IPS-11a (cell line): ENCODE data around the gene XYLT1.
"Not testable (repeated sequence)": the region's sequence is repeated elsewhere in the genome, so short reads cannot be mapped to it uniquely, and the experiment has no call there.

ENCODE experiments used
- H3K4me3 ChIP-seq: one replicate; pipeline ENCODE4 v1.5.1; 2013; ENCODE audit warnings: low read depth, low read length, control low read depth

Gene XYLT1

GRCh38 chr16:17313793-17314547 lies 156.8 kb downstream of the XYLT1 start:
- no peak overlapping the region for H3K4me3 ChIP-seq

DNA sequence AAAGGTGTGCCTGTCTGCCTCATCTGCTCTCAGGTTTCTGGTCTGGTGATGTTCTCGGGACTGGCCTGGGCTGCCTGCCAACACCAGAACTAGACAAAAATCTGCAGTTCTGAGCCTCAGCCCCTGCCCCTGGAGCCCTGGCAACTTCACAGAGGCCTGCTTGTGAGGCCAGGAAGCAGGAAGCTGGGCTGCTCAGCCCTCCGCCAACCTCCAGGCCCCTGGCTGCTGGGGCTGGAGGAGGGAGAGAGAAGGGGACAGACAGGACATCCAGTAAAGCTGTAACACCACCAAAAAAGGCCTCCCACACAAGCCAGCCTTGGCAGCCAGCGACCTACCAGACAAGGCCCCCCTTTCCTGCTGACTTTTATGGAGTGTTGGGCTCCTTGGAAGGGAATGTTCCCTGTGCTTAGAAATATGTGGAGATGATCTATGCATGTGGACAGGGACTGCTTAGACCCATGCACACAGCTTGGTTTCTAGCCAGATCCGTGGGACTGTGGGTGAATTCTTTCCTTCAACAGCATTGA lies 157.6 kb downstream of the XYLT1 start:
- no peak overlapping the region for H3K4me3 ChIP-seq

DNA sequence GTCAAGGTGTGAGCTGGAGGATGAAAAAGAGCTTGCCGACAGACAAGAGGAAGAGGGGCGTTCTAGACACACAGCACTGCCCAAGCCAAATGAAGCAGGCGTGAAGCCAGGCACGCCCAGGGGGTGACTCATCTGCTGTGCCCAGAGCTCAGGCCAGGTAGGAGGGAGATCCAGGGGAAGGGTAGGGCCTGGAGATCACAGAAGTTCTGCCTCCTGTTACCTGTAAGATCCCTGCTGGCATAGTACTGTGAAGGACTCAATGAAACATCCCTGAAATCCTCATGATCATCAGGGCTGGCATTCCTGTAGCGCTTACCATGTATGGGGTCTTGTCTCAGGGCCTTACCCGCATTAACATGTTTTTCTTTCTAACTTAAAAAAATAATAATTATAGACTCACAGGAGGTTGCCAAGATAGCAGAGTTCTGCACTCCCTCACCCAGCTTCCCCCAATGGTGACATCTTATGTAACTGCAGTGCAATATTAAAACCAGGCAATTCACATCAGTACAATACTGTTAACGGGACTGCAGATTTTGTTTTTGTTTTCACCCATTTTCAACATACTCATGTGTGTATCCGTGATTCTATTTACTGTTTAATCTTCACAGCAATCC lies 158.6 kb downstream of the XYLT1 start:
- no peak overlapping the region for H3K4me3 ChIP-seq

DNA sequence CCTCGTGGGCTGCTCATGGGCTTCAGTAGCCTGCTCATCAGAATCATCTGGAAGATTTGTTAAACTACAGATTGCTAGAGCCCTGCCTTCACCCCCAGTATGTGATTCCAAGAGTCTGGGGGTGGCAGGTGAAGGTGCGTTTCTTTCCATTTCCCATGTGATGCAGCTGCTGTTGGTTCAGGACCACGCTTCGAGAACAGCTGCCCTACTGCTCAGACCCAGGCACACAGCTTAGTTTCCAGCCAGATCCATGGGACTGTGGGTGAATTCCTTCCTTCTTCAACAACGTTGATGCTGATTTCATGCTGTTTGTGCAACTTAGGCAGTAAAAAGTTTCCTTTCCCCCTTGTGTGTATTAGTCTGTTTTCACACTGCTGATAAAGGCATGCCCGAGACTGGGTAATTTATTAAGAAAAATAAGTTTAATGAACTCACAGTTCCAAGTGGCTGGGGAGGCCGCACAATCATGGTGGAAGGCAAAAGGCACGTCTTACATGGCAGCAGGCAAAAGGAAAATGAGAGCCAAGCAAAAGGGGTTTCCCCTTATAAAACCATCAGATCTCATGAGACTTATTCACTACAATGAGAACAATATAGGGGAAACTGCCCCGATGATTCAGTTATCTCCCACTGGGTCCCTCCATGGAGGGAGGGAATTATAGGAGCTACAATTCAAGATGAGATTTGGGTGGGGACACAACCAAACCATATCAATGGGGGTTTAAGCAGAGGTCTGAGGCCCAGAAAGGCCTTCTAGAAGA lies 159.2 kb downstream of the XYLT1 start:
- no peak overlapping the region for H3K4me3 ChIP-seq

DNA sequence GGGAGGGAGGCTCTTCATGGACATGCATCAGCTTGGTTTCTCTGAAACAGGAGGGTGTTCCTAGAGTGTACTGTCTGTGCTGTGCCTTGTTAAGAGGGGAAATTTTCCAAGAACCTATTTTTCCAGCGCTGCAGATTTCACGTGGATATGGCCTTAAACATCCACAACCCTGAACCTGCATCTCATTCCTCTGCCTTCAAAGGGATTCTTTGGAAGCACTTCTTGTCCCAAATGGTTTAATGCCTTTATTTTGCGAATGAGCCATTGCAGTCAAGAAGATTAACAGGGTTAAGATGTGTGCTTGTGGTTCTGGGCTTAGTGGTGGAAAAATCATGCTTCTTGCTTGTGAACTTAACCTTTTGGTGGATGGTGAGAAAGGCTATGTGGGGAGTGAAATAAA lies 161.2 kb downstream of the XYLT1 start:
- no peak overlapping the region for H3K4me3 ChIP-seq

- no peak overlapping the region for H3K4me3 ChIP-seq
Measured at GRCh38 chr16:17308186-17308585, 162.6 kb downstream of the XYLT1 start.

DNA sequence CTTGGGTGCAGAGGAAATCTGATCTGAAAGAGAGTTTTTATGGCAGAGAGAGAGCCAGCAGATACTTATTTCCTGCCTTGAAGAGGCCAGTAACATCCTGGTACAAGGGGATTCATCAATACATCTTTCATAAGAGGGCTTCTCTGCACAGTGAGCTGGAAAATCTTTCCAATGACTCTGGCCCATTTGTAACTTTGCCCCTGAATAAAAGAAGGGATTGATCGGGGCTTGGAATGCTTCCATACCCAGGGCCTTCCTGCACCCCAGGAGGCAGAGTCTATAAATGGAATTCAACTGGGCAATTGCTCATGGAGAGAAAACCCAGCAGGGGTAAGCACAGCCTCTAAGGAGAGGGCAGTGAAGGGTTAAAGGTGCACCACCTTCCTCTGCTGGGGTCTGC lies 163.3 kb downstream of the XYLT1 start:
- H3K4me3 ChIP-seq: no peak overlapping the region

GRCh38 chr16:17306745-17307144 lies 164.0 kb downstream of the XYLT1 start:
- H3K4me3 ChIP-seq: no peak overlapping the region

DNA sequence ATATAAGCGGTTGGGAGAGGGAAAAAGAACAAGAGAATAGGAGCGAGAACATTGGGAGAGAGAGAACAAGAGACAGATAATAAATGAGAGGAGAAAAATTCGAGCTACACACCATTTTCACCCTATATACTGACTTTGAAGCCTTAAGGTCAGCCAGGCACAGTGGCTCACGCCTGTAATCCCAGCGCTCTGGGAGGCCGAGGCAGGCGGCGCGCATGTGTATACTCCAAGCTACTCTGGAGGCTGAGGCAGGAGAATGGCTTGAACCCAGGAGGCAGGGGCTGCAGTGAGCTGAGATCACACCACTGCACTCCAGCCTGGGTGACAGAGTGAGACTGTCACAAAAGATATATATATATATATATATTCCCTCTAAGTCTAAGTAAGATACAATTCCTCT lies 164.5 kb downstream of the XYLT1 start:
- H3K4me3 ChIP-seq: not testable (repeated sequence)

DNA sequence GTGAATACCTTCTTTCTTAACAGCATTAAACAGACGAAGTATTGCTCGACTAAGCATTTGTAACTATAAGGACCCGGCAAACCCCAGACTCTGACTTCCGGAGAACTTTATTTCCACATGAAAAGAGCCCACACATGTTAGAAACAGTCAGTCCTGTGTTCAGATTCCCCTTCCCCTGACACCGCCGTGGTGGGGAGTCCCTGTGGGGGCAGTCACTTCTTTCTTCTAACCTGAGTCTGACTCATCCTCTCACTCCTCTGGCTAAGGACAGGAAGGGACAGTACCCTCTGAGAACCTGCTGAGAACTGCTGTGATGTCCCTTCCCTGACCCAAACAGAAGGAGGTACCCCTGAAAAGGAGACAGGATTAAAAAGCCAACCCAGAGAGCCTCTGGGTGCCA lies 165.1 kb downstream of the XYLT1 start:
- no peak overlapping the region for H3K4me3 ChIP-seq

DNA sequence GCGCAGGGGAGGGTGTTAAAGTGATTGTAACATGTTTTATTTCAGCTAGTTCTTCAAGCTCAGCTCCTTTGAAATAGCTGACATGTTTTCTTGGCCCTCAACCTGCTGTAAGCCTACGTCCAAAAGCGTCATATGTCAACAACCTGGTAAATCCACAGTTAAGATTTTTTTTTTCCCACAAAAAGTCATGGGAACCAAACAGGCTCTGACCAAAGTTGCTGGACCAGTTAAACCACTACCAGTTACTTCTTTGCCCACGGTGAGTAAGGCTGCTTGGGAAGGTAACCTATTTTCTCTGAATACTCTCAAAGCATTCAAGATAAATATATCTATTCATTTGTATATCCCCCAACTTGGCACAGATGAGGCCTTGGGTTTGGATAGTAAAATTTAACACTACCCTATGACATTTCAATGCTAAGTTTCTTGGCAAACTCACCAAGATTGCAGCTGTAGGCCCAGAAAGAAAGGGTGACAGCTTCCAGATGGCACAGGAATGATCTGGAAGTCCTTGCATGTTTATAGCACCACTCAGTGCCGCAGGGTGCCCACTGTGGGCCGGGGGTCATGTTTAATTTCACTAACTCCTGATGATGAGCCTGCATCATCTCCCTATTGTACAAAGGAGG lies 166.2 kb downstream of the XYLT1 start:
- no peak overlapping the region for H3K4me3 ChIP-seq

DNA sequence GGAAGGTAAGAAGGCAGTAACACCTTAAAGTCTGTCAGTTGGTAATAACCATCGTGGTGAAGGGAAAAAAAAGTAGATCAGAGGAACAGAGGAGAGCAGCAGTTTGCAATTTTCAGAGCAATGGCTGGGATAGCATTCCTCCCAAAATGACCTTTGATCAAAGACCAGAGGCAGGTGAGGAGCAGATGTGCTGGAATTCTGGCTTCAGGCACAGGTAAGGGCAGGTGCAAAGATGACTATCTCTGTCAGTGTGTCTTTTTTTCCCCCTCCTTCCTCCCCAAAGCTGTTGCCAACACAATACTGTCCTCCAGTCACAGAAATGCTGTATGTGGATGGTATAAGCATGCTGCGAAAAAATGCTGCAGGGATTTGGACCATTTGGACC lies 166.7 kb downstream of the XYLT1 start:
- H3K4me3 ChIP-seq: no peak overlapping the region

GRCh38 chr16:17303101-17303500 lies 167.7 kb downstream of the XYLT1 start:
- H3K4me3 ChIP-seq: no peak overlapping the region

DNA sequence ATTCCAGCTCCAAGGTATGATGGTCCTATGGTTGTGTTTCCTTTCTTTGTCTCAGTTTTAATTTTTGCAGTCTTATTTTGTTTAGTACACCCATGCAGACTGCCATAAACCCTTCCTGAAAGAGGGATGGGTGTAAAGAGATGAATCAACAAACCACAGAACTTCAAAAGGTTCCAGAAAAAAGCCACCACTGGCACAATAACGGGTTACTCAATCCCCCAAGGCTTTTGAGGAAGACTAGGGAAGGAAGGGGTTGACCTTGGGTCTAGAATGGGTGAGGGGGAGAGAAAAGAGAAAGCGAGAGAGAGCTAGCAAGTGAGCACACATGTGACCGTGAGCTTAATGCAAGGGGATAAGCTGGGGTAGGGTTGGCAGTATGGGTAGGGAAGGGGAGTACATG lies 168.1 kb downstream of the XYLT1 start:
- no peak overlapping the region for H3K4me3 ChIP-seq

DNA sequence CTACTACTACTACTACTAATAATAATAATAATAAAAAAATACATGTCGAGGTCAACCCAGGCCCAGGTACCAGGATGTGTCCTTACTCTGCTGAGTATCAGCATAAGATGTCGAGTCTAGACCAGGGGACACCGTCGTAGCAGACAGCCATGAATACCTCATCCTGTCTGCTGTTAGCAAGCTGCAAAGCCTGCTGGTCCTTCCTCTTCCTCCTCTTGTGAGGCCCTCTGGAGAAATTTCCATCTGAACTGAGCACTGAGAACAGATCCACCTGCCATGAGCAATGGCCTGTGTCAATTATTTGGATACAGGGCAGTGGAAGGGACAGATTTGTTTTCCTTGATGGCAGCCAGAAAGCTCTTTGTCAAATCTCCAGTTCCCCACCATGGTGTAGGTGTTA lies 168.5 kb downstream of the XYLT1 start:
- H3K4me3 ChIP-seq: no peak overlapping the region

DNA sequence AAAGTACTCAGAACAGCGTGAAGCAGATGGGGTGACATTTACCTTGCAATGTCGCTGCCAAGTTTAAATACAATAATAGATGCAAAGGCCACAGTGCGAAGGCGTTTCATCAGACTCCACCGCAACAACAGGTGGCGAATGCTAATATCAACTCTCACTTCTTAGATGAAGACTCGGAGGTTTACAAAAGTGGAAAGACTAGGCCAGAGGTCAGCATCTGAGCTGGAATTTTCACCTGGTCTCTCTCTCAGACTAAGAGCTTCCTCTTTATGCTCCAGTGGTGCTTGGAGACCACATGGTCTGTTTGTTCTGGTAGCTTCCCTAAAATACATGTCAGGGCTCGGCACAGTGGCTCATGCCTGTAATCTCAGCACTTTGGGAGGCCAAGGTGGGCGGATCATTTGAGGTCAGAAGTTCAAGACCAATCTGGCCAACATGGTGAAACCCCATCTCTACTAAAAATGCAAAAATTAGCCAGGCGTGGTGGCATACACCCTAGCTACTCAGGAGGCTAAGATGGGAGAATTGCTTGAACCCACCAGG lies 169.1 kb downstream of the XYLT1 start:
- H3K4me3 ChIP-seq: no peak overlapping the region

DNA sequence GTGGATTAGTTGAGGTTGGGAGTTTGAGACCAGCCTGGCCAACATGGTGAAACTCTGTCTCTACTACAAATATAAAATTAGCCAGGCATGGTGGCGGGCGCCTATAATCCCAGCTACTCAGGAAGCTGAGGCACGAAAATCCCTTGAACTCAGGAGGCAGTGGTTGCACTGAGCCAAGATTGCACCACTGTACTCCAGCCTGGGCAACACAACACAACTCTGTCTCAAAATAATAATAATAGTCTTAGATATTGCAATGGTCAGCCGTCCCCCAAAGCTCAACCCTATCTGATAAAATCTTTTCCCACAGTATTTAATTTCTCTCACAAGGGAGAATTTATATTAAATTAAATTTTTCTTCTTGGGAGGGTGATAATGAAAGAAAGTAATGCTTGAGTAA lies 169.6 kb downstream of the XYLT1 start:
- H3K4me3 ChIP-seq: no peak overlapping the region

- H3K4me3 ChIP-seq: no peak overlapping the region
Measured at GRCh38 chr16:17299790-17300189, 171.0 kb downstream of the XYLT1 start.

GRCh38 chr16:17298238-17298637 lies 172.5 kb downstream of the XYLT1 start:
- H3K4me3 ChIP-seq: no peak overlapping the region

- no peak overlapping the region for H3K4me3 ChIP-seq
Measured at GRCh38 chr16:17296431-17296830, 174.3 kb downstream of the XYLT1 start.

DNA sequence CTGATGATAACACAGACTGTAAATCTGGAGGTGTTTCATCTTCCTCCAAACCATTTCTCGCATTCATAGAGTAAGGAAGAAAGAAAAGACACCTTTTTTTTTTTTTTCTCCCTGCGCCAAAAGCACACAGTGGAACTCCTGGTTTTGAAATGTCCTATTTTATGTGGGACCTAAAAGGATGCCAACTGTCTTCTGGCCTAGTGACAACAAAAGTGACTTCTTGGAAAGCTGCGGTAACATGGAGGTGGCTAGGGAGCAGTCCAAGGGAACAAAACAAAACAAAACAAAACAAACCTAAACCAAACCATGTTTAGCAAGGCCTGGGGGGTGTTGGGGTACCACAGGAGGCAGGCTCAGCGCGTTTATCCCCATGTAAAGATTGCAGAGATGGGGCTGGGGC lies 174.8 kb downstream of the XYLT1 start:
- no peak overlapping the region for H3K4me3 ChIP-seq
